HuH-7.5 (cell line): ENCODE data around the gene APOL1.
"Not testable (repeated sequence)": the region's sequence is repeated elsewhere in the genome, so short reads cannot be mapped to it uniquely, and the experiment has no call there.

Experiments used
- DNase-seq: peaks from one replicate; pipeline ENCODE4 v3.0.0; 2011; ENCODE audit warnings: low spot score

APOL1 gene

DNA sequence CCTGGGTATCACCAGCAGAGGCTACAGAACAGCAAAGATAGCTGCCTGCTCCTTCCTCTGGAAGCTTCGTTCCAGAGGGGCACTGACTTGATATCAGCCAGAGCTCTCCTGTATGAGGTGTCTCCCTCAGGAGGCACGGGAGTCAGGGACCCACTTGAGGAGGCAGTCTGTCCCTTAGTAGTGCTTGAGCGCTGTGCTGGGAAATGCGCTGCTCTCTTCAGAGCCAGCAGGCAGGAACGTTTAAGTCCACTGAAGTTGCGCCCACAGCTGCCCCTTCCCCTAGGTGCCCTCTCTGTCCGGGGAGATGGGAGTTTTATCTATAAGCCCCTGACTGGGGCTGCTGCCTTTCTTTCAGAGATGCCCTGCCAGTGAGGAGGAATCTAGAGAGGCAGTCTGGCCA is 18.3 kb downstream of the APOL1 start:
- not testable (repeated sequence) for DNase-seq

DNA sequence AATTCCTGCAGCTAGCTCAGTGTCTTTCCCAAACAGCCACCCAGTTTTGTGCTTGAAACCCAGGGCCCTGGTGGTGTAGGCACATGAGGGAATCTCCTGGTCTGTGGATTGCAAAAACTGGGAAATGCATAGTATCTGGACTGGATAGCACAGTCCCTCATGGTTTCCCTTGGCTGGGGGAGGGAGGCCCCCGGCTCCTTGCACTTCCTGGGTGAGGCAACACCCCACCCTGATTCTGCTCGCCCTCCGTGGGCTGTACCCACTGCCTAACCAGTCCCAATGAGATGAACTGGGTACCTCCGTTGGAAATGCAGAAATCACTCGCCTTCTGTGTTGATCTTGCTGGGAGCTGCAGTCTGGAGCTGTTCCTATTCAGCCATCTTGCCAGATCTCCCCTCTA is 19.0 kb downstream of the APOL1 start:
- DNase-seq = not testable (repeated sequence)

- no peak for DNase-seq
Observed at GRCh38 chr22:36274531-36274930, 21.6 kb downstream of the APOL1 start.

DNA sequence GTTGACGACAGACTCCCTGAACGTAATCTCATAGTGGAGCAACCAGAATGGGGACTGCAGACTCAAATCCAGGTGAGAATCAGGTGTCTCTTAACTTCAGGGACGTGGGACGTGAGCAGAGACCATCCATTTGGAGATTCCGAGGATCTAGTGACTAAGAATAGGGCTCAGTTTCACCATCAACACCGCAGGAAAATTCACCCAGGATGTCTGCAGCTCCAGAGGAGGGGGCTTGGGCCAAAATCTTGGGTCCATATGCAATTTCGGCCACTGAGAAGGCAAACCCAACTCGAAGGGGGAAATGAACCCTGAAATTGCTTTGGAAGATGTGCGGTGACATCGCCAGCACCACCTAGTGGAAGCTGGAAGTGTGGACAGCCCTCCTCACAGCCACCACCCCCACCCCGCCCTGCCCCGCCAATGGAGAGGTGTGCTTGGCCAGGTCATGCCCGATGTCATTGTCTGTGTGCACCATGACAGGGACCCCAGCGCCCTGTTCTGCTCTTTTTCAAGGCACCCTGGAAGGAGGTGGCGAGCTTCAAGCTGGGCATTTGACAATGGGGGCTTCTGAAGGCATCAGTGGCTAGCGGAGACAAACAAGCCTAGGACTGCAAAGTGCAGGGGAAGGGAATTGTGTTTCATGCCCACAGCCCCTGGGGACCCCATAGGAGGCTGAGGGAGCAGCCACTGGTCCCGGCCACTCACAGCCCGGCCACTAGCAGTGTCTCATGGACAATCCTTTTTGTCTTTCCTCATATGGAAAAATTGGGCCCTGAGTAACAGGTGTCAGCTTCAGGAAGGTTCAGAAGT is 24.8 kb downstream of the APOL1 start:
- peak; percentile 56 for DNase-seq

DNA sequence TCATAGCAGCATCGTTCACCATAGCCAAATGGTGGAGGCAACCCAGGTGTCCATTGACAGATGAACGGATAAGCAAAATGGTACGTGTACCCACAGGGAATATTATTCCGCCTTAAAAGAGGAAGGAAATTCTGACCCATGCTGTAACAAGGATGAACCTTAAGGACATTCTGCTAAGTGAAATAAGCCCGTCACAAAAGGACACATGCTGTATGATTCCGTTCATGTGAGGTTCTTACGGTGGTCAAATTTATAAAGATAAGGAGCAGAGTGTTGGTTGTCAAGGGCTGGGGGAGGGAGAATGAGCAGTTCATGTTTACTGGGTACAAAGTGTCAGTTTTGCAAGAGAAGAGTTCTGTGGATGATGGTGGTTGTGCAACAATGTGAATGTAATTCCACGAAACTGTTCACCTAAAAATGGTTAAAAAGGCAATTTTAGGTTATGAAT is 26.3 kb downstream of the APOL1 start:
- DNase-seq = peak; percentile 62

GRCh38 chr22:36280379-36280778 is 27.4 kb downstream of the APOL1 start:
- no peak for DNase-seq

DNA sequence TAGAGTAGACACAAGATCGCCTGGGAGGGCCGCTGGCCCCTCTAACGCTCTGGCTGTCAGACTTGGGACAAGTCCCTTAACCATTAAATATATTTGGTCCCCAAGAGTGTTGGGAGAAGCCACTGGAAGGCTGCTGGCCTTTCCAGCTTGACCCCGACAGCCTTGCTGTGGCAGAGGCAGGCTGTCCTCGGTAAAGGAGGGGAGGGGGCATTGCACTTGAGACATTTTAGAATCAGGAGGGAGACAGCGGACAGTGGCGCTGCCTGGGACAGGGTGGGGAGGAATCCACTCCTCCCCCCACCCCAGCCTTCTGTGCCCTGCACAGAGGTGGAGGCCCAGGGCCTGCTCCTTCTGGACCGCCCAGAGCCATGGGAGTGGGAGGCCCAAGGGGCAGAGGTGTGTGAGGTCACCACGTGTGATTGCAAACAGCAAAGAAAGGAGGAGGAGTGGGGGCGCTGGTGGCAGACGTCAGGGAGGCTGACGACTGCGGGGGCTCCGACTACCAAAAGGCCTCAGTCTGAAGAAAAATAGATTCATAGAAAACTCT is 28.9 kb downstream of the APOL1 start:
- no peak for DNase-seq

- DNase-seq = no peak
Observed at GRCh38 chr22:36282328-36282831, 29.4 kb downstream of the APOL1 start.

DNA sequence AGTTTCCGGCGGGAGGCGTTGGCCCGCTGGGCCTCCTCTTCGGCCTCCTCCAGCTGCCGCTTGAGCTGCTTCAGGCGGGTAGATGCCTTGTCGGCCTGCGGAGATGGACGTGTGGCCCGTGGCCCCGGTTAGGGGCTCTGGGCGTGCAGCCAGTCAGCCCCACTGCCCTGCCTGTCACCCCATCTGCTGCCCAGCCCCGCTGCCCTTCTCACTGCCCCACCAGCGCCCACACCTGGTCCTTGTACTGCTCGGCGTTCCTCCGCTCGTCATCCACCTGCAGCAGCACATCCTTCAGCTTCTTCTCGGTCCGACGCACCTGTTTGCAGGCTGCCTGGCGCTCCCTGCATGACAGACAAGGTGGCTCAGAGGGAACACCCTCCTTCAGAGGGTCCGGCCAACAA is 31.2 kb downstream of the APOL1 start:
- DNase-seq = no peak

GRCh38 chr22:36285017-36285416 is 32.1 kb downstream of the APOL1 start:
- no peak for DNase-seq

DNA sequence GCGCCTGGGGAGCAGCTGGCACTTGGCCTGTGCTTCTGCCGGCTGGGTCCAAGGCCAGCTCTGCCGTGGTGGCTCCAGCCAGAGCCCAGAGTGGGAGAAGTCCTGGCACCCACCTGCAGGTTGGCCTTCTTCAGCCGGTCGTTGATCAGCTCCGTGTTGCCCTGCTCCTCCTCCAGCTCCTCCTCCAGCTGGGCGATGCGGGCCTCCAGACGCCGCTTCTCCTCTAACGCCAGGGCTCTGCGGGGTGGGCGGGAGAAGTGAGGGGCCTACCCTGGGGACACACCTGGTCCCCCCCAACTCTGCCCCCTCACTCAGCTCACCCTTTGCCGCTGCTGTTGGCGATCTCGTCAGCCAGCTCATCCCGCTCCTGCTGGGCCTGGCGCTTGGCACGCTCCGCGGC is 32.6 kb downstream of the APOL1 start:
- DNase-seq = no peak

- peak; percentile 96 for DNase-seq
Observed at GRCh38 chr22:36286096-36286957, 33.4 kb downstream of the APOL1 start.

- DNase-seq = no peak
Observed at GRCh38 chr22:36287881-36288515, 35.1 kb downstream of the APOL1 start.

DNA sequence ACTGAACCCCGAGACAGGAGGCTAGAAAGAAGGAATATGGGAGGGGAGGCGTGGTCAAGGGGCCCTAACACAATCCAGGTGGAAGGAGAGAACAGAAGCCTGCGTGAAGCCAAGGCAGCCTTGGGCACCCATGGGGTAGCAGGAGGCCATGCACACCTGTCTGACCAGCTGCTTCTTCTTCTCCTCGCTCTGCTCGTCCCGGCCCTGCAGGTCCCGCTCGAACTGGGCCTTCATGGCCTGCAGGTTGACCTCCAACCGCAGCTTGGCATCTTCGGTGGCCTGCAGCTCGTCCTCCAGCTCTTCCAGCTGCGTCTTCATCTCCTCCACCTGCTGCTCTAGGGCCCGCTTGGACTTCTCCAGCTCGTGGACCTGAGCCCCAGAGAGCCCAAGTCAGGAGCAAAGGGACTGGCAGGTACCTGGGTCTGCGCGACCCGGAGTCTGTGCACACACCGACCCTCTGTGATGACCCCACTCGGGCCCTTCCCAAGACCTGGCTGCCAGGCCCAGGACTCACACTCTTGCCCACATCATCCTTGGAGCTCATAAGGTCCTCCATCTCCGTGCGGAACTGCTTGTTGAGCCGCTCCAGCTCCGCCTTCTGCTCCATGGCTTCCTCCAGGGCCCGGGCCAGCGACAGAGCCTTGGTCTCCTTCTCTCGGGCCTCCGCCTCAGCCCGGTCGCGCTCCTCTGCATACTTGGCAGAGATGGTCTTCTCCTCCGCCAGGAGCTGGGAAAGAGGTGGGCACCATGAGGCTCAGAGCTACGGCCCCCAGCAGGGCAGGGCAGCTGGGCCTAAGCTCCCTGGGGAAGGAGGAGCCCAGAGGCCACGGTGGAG is 35.9 kb downstream of the APOL1 start:
- DNase-seq = no peak

DNA sequence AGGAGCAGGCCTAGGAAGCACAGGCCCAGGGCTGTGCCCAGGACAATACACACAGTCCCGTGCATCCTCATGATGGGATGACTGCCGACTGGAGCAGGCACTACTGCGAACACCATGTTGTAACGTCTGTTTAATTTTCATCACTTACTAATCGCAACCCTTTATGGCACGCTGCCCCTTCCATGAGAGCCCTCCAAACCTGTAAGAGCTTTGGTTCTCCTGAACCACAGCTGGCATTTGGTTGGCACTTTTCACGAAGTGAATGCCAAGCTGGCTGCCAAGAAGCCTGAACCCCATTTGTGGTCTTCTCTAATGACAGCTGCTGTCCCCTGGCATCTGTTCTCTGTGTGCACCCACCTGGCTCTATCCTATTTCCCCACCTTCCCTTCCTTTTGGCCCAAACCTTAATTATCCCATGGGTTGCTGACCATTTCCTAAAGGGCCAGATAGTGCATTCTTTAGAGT is 36.5 kb downstream of the APOL1 start:
- no peak for DNase-seq

DNA sequence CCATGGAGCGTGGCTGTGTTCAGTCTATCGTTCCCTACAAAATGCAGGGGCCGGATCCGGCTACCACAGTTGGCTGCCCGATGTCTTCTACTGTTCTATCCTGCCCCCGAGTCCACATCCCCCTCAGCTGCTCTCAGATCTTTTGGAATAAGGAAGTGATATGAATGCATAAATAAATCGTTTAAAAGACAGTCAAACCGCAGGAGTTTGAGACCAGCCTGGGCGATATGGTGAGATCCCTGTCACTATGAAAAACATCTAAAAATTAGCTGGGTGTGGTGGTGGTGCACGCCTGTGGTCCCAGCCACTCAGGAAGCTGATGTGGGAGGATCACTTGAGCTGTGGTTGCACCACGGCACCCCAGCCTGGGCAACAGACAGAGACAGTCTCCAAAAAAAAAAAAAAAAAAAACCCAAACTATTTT is 37.0 kb downstream of the APOL1 start:
- DNase-seq = not testable (repeated sequence)

DNA sequence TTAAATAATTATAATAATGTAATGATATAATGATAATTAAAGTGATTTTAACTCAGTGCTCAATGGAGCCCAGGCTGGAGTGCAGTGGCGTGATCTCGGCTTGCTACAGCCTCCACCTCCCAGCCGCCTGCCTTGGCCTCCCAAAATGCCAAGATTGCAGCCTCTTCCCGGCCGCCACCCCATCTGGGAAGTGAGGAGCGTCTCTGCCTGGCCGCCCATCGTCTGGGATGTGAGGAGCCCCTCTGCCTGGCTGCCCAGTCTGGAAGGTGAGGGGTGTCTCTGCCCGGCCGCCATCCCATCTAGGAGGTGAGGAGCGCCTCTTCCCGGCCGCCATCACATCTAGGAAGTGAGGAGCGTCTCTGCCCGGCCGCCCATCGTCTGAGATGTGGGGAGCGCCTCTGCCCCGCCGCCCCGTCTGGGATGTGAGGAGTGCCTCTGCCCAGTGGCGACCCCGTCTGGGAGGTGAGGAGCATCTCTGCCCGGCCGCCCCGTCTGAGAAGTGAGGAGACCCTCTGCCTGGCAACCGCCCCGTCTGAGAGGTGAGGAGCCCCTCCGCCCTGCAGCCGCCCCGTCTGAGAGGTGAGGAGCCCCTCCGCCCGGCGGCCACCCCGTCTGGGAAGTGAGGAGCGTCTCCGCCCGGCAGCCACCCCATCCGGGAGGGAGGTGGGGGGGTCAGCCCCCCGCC is 37.6 kb downstream of the APOL1 start:
- DNase-seq = not testable (repeated sequence)

DNA sequence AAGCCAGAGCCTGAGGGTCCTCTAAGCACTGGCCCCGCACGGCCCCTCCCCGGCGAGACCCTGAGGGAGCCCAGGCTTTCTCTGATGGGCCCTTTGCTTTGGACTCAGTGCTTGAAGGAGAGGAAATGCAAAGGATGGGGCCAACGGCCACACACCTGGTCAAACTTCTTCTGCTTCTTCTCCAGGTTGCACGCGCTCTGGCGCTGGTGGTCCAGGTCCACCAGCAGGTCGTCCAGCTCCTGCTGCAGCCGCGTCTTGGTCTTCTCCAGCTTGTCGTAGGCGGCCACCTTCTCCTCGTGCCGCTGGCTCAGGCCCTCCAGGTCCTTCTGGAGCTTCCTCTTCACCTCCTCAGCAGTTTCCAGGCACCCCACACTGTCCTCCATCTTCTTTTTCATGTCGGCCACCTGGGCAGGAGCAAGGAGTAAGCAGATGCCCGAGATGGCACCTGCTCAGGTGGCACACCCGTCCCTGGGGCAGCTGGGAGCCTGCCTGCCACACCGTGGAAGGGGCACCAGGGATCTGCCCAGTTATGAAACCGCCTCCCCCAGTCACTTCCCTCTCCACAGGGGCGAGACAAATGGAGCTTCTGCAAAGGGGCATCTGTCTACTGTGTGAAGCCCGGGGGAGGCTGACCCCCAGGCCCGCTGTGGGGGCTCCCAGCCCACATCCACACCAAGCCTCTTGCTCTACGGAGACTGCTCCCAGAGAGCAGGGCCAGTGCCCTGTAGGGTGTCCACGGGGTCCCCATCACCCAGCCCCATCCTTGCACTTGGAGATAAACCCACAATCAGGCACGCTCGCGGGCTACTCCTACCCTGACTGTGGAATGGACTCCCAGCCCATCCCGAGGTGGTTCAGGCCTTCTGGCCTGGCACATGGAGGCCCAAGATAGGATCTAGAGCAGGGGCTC is 39.2 kb downstream of the APOL1 start:
- no peak for DNase-seq

DNA sequence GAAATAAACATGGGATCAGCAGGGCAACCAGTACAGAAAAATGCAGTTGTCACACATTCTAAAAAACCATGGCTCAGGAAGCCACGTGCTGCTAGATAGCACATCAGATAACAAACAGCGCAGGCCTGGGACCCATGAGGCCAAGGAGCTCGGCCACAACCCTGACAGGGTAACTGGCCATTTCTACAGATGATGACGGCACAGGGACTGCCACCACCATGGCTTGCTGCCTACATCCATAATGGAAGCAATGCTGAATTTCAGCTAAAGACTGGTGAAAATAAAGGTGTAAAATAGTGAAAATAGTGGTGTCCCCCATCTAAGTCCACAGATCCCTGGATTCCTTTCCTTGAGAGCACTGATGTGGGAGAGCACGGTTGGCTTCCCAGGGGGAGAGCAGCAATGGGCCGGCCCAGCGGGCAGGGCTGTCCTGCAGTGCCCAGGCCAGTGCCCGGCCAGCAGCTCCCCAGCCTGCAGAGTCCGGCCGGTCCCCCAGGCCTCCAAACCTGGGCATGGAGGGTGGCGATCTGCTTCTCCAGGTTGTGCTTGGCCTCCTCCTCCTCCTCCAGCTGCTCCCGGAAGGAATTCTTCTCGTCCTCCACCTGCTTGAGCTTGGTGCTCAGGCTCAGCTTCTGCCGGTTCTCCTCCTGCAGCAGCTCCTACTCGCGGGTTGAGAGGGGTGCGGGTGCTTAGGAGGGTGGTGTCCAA is 40.0 kb downstream of the APOL1 start:
- DNase-seq = no peak
